Right hindlimb (tissue), 1 donor: ENCODE data around the gene ZFPM1.
"Not testable (repeated sequence)": the region's sequence is repeated elsewhere in the genome, so short reads cannot be mapped to it uniquely, and the experiment has no call there.

Experiments used
- DNase-seq: peaks from one replicate; pipeline ENCODE4 v3.0.0-alpha.2; 2018

ZFPM1 gene

GRCh38 chr16:88467541-88467944 lies 14.5 kb downstream of the ZFPM1 start:
- DNase-seq: no peak

GRCh38 chr16:88468275-88469129 lies 15.4 kb downstream of the ZFPM1 start:
- DNase-seq: peak; percentile 61

DNA sequence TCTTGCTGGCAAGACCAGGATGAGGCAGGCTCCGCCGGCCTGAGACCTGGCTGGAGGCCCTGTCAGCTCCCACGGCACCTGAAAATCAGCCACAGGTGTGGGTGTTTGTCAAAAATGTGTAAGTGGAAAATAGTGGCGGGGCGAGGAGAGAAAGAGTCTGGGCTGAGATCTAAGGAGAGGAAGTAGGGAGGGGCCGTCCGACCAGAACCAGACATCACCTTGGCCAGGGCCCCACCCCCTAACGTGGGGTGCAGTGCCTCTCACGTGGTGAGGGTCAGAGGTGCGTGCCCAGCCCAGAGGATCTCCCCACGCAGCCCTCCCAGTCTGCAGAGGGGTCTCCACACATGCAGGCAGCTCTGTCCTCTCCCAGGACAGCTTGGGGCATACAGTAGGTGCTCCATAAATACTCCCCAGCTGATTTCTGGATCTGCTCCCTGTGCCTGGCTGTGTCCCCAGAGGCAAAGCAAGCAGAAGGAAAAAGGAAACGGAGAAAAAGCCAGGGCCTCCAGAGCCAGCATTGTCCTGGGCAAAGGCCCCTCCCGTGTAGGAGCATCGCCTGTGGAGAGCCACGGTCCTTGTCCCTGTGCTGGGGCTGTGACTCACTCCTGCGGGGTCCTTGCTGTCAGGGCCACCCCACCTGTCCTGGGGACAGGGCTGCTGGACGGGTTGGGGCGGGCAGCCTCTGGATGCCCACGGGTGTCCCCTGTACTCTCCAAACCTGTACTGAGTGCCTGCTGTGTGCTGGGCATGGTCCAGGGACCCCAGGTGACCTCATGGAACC lies 16.7 kb downstream of the ZFPM1 start:
- no peak for DNase-seq

- not testable (repeated sequence) for DNase-seq
Observed at GRCh38 chr16:88470396-88470680, 17.3 kb downstream of the ZFPM1 start.

DNA sequence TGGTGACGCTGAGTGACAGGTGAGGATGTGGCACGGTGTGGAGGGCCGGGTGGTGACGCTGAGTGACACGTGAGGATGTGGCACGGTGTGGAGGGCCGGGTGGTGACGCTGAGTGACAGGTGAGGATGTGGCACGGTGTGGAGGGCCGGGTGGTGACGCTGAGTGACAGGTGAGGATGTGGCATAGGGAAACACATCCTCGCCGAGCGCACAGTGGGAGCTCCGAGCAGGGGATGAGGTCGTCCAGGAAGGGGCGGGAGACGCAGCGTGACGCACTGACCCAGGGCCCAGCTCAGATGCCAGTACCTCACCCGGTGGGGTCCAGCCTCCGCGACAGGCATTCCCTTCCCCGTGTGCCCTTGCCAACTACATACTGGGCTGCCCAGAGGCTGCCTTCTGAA lies 17.6 kb downstream of the ZFPM1 start:
- DNase-seq: not testable (repeated sequence)

DNA sequence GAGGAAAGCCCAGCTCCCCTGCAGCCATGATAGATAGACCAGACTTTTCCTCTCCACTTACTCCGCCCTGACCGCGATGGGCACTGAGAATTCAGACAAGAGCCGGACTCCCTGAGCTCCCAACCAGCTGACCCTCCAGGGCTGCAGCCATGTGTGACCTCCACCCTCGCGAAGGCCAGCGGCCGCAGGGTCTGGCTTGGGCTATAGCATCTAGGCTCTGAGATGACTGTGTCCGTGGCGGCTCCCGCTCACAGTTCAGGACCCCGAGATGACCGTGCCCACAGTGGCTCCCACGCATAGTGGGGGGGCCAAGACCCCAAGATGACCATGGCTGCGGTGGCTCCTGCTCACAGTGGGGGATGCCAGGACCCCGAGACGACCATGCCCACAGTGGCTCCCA lies 18.0 kb downstream of the ZFPM1 start:
- DNase-seq: no peak

- no peak for DNase-seq
Observed at GRCh38 chr16:88471575-88471974, 18.5 kb downstream of the ZFPM1 start.

- no peak for DNase-seq
Observed at GRCh38 chr16:88472069-88472468, 19.0 kb downstream of the ZFPM1 start.

DNA sequence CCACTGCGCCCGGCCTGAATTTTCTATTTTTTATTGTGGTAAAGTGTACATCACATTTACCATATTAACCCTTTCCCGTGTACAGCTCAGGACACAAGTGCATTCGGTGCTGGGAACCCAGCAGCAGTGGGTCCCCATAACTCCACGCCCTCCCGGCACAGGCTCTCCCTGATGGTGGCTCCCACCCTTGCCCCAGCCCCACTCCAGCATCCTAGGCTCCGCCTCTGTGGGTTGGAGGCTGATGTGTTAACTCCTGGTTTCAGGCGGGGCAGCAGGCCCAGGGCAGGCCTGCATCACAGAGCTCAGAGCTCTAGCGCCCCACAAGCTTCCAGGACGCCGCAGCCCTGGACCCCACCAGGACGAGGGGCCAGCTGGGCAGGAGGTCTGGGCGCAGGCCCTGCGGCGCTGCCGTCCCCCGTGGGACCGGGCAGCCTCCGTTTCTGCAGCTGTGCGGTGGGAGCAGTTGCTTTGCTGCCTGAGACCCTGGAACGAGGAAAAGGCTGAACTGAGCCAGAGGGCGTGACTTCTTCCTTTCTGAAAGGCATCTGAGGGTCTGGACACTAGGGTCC lies 19.6 kb downstream of the ZFPM1 start:
- DNase-seq: peak; percentile 65

DNA sequence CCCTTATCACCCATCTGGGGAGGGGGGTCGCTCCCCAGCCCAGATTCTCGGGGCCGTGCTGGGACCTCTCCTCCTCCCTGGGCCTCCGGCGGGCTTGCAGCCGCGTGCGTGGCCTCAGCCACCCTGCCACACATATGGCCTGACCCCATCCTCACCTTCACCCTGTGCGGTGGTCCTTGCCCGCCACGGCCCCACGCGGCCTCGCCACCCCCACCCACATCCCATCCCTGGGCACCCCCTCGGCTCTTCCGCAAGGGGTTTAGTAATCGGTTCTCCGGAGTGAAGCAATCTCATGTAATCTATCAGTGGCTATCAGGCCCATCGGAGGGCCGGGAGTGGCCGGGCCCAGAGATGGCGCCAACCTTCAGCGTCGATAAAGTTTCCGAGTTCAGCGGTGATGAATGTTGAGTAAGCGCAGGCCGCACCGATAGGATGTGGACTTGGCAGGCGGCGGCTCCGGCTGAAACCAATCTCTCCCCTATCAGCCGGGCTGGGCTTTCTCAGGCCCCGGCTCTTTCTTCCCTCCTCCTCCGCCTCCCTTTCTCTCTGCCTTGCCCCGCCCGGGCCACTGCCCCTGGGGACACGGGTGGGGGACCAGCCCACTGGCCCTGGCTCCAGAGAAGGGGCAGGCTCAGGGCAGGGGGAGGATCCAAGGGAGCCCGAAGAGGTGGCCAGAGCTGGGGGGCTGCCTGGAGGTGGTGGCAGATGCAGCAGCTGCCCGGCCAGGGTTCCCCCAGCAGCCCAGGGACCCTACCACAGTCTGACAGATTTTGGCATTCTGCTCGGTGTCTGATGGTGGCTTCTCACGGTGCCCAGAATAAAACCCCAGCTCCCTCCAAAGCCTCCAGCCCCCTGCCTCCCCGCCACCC lies 20.8 kb downstream of the ZFPM1 start:
- DNase-seq: no peak

- DNase-seq: no peak
Observed at GRCh38 chr16:88475037-88475436, 22.0 kb downstream of the ZFPM1 start.

DNA sequence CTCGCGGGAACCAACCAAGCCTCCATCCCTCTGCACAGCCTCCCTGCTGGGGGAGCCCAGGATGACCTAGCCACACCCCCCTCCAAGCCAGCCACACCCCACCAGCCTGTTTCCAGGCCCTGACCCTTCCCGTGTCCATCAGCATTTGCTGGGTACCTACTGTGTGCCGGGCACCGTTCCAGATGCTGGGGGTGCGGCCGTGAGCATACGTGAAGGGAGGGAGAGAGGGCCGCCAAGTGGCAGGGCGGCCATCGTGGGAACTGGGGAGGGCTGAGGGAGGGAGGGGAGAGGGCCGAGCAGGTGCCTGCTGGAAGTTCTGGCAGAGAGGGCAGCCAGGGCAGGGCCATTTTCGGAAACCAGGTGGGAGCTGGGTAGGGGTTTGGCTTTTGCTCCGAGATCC lies 23.1 kb downstream of the ZFPM1 start:
- DNase-seq: no peak

DNA sequence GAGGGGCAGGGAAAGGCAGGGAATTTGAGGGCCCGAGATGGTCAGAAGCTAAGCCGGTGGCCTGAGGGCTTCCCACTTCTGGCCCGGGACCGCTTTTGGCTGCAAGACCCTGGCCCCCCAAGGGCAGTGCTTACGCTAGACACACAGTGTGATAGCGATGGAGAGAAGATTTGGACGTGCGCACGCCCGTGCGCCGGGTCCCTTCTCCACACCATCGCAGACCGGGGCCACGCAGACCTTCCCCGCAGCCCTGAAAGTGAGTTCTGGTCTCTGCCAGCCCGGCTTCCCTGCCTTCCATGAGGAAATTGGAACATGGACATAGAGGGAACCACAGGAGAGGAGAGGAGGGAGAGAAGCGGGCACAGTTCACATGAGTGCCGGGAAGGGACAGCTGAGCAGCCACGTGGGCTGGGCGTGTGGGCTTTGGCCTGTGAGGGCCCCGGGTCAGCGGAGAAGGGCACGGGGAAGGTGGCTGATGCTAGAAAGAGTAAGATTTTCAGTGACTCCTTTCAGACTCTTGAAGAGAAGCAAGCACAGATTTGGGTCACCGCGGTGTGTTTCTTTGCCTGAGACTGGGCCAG lies 23.8 kb downstream of the ZFPM1 start:
- DNase-seq: no peak

DNA sequence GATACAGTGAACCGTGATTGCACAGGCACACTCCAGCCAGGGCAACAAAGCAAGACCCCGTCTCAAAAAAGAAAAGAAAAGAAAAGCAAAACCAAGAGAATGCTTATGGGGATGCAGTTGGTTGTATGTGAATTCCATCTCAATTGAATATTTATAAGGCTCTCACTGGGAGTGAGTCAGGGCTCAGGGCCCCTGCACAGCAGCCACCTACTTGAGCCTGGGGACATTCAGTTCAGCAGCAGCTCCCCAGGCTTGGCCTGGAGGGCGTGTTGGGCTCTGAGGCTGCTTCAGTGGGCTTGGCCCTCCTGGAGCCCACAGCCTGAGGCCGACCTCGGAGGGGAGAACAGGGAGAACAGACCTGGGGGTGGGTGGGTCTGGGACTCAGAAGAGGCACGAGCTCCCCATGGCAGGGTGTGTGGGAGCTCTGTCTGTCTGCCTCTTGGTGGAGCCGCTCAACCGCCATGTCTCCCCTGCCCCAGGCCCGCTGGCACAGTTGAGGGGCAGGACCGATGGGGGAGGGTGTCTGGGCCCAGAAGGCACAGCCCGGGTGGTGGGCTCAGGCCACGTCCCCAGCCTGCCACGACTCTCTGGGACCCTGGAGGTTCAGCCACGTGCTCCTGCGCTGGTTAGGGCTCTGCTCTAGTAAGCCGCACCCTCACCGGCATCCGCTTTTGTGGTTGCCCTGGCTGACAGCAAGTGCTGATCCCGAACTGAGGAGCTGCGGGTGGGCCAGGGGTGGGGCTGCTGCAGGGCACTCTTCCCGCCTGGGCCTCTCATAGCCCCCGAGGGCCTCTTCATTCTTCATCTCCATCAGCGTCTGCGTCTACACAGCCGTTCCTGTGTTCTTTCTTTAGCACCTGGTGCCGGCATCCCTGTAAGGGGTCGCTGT lies 24.8 kb downstream of the ZFPM1 start:
- DNase-seq: no peak

GRCh38 chr16:88478889-88479792 lies 26.1 kb downstream of the ZFPM1 start:
- no peak for DNase-seq

DNA sequence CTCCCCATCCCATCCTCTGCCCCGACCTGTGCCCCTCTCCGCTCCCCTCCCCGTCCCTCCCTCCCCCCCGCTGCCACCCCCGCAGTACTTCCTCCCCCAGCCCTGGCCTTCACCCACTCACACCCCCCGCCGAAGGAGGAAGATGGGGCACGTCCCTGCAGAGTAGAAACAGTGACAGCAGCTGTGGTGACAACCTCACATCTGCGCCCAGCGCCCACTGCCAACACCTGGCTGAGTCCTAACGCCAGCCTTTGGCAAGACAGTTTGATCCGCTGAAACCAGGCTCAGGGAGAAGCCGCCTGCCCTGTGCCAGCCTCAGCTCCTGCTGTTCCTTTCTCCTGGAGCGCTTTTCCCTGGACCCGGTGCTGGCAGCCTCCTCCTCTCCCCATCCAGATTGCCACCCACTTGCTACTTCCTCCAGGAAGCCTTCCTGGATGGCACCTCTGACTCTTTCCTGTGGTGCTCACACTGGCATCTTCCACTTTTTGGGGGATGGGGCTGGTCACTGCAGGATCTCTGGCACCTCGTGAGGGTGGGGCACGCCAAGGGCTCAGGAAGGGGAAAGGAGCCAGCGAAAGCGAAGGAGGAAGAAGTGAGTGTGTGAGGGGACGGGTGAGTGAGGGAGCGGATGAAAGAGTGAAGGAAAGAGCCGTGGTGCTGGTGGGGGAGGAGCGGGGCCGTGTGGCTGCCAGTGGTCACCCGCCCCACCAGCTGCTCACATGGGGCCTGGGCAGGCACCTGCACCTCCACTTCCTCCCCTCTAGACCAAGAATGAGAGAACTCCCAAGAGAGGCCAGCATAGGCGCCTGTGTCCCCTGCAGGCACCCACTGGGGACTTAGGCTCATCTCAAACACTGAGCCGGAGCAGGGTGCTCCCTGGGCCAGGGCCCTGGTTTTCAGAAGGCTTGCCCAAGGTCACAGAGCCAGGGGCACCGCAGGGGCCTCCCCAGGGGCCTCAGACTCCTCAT lies 27.0 kb downstream of the ZFPM1 start:
- no peak for DNase-seq

DNA sequence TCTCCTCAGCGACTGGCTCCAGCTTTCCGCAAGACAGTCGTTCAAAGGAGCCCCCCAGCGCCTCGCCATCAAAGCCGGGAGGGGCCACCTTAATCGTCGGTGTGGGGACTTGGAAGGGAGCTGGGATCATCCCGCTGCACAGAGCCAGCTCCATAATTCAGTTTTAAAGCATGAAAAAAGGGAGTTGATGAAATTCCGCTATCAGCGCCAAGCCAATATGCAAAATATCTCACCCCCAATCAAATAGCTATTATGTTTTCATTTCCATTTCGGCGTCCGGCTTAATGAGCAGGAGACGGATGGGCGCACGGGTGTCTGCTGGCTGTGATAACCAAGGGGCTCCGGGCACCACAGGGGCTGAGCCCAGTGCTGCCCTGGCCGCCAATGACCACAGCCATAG lies 27.7 kb downstream of the ZFPM1 start:
- DNase-seq: no peak

DNA sequence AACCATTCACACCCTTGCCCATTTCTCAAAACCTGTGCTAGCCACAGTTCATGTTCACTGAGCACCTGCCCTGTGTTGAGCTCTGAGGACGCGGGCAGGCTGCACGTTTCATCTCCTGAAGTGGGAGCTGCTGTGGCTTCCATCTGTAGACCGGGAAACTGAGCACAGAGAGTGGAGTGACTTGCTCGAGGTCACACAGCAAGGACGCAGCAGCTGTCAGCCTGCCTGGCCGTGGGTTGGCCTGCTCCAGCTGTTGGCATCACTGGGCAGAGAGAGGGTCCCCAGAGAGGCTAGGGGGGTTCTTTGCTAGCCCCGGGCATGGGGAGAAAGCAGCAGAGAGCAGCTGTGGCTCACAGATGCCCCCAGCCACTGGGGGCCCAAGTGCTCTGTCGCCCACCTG lies 28.8 kb downstream of the ZFPM1 start:
- DNase-seq: no peak
